ENCODE results near the gene TMEM225B.
"Not testable (repeated sequence)": the region's sequence is repeated elsewhere in the genome, so short reads cannot be mapped to it uniquely, and the experiment has no call there.

TMEM225B gene, protein sequence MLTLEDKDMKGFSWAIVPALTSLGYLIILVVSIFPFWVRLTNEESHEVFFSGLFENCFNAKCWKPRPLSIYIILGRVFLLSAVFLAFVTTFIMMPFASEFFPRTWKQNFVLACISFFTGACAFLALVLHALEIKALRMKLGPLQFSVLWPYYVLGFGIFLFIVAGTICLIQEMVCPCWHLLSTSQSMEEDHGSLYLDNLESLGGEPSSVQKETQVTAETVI

DNA sequence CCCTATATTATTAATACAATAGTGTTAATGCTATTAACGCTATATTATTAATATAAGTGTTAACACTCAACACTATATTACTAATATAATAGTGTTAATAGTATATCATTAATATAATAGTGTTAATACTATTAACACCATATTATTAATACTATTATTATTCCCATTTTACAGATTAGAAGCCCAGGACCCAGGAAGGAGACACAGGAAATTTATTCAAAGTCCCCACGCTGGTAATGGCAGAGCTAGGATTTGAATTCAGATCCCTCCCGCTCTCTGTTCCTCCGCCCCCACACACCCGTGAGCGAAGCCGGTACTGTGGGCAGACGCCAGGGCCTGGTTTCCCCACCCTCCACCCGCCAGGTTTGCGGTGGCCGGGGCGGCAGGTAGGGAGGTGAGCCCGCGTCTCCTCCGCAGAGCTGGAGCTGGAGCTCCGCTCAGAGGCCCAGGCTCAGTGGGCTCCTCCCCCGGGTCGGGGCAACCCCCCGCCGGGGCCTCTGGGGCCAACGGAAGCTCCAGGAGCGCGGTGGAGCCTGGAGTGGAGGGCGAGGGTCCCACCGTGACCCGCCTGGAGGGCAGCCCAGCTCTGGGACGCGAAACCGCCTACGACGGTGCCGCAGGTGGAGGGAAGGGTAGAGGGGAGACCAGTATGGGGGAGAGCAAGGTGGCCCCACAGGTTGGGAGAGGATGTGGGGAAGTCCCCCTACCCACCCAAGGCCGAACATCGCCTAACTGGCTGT, at the start of gene TMEM225B:
Gene TMEM225B (plus strand): TSS at position 506 of the 740 bp plus-strand sequence. CDS start 6,122 bp downstream, outside the sequence.
- no peak for DNase-seq

DNA sequence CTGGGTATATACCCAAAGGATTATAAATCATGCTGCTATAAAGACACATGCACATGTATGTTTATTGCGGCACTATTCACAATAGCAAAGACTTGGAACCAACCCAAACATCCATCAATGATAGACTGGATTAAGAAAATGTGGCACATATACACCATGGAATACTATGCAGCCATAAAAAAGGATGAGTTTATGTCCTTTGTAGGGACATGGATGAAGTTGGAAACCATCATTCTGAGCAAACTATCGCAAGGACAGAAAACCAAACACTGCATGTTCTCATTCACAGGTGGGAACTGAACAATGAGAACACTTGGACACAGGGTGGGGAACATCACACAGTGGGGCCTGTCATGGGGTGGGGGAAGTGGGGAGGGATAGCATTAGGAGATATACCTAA, 48.5 kb upstream of the TMEM225B start:
- not testable (repeated sequence) for DNase-seq

DNA sequence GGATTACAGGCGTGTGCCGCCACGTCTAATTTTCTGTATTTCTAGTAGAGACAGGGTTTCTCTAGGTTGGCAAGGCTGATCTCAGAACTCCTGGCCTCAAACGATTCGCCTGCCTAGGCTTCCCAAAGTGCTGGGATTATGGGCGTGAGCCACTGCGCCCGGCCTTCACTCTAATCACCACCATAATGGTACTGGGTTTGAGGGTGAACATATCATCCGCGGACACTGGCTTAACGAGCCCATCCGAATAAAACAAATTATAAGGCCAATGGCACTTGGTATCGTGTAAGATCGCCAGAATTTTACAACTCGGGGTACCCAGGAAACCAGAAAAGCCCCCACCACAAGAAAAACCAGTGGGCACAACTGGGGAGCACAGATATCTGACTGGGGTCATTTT, 46.7 kb upstream of the TMEM225B start:
- DNase-seq, result no peak

- DNase-seq, result peak; percentile 98
Observed at GRCh38 chr7:99551767-99552463, 46.2 kb upstream of the TMEM225B start, which contains the start of gene FAM200A. Gene FAM200A (minus strand): TSS chr7:99552114. CDS start chr7:99548407, 3,707 bp downstream.

GRCh38 chr7:99553039-99553438, 45.0 kb upstream of the TMEM225B start:
- DNase-seq, result no peak

DNA sequence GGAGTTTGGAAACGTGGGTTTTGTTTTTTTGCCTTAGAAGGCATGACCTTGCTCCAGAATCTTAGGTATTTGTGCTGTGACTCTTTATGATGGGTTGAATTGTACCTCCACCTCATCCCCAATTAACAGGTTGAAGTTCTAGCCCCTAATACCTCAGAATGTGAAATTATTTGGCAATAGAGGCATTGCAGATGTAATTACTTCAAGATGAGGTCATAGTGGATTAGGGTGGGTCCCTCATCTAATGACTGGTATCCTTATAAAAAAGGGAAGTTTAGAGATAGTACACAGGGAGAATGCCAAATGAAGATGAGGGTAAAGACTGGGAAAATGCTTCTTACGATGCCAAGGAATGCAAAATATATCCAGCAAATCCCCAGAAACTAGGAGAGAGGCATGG, 43.1 kb upstream of the TMEM225B start:
- DNase-seq, result no peak

DNA sequence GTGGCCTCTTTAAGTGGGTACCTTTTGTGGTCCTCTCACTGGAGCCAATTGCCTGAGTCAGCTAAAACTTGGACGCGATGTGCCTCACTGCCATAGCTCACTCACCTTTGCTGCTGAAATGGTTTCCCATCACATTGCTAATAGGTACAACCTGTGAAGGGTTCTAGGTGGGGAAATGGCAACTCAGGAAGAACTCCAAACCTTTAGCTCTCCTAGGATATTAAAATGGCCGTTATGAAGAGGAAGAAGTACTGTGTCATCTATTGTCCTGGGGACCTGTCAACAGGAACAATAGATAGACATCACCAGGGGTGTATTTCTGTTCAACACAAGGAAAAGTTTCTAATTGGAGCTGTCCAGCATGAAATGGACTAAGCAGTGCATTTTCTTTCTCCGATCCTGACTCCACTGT, 40.9 kb upstream of the TMEM225B start:
- no peak for DNase-seq

DNA sequence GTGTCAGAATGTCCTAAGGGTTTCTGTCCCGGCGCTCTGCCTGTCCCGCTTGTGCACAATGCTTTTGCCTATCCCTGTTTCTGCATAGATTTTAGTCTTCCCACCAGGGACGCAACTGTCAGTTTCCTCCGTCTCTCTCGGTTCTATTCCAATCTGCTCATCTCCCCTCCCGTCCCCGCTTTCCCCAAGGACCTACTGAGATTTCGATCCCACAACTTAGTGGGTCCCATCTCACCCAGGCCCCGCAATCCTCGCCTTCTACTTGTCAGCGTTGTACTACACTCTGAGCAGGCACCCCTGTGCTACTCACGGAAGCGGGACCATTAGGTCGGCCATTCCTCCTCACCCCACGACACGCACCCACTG, 40.1 kb upstream of the TMEM225B start:
- no peak for DNase-seq

GRCh38 chr7:99558306-99559174, 39.5 kb upstream of the TMEM225B start, which contains the start of gene ZNF655:
Gene ZNF655 (plus strand): TSS chr7:99558642. CDS start chr7:99560560, 1,918 bp downstream.
- peak; percentile 99 for DNase-seq

- no peak for DNase-seq
Observed at GRCh38 chr7:99559175-99559915, 38.7 kb upstream of the TMEM225B start.

- DNase-seq, result no peak
Observed at GRCh38 chr7:99560834-99561736, 37.0 kb upstream of the TMEM225B start.

DNA sequence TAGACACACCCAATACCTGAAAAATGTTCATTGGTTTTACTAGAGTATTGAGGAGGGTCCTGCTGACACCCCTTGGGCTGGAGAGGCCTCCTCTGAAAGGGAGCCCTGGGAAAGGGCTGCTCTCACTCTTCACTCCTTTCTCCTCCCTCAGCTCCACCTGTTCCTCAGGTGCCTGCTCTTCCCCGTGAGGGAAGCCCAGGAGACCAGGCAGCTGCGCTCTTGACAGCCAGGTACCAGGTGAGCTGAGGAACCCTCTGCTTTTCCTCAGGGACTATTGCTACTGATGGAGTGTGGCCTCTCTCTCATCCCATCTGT, 36.4 kb upstream of the TMEM225B start:
- no peak for DNase-seq

GRCh38 chr7:99562114-99562784, 35.8 kb upstream of the TMEM225B start:
- no peak for DNase-seq

- no peak for DNase-seq
Observed at GRCh38 chr7:99562832-99563231, 35.2 kb upstream of the TMEM225B start.

DNA sequence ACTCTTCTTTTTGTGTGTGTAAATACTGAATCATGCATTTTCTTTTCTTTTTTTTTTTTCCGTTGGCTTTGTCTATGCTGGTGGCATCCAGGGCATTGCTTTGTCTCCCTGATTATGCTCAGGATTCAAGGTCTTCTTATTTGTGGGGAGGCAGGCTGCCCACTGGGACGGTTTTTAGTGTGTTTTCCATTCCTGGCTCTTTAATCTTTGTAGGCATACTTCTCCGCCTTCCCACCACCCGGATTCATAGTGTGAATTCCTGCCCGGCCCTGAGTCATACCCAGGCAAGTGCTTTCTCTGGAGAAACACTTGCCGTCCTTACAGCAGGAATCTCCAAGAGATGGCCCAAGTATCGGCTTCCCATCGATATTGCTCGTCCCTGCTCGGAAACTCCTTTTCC, 34.4 kb upstream of the TMEM225B start:
- DNase-seq, result no peak

- DNase-seq, result not testable (repeated sequence)
Observed at GRCh38 chr7:99568770-99569169, 29.3 kb upstream of the TMEM225B start.

DNA sequence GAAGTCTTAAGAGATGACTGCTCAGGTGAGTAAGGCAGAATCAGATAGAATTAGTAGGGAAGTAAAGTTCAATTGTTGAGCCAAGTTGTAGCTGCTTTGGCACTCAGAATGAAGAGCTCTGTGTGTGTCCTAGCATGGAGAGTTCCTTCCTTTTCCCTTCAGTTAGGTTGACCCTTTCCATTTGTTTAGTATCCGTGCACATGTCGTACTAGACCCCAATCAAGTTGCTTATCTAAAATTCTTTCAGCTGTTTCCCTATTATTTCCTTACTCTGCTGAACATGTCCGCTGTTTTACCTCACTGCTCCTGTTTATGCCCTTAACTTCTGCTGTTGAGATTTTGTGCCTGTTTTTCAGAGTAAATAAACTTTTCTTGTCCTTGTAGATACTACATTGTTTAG, 26.3 kb upstream of the TMEM225B start:
- no peak for DNase-seq

DNA sequence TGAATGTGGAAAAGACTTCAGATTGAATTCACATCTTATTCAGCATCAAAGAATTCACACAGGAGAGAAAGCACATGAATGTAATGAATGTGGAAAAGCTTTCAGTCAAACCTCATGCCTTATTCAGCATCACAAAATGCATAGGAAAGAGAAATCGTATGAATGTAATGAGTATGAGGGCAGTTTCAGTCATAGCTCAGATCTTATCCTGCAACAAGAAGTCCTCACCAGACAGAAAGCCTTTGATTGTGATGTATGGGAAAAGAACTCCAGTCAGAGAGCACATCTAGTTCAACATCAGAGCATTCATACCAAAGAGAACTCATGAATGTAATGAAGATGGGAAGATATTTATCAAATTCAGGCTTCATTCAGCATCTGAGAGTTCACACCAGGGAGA, 24.8 kb upstream of the TMEM225B start:
- DNase-seq, result no peak

DNA sequence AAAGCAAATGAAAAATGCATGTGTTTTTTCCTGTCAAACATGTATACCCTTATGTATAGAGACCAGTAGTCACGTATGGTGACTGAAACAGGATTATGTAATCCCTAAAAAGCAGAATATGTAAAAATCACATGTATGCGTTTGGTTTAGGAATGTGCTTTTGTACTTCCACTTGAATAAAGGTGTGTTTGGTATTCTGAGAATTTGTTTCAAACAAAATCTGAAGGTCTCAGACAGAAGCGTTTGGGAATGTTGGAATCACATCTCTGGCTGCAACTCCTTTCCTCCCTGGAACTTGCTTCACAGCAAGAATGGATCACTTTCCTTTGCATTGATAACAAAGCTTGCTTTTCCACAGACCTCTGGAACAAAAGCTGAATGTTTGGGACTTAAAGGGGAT, 21.8 kb upstream of the TMEM225B start:
- DNase-seq, result no peak

- DNase-seq, result no peak
Observed at GRCh38 chr7:99579281-99579955, 18.6 kb upstream of the TMEM225B start.
